Motor neuron (in vitro differentiated cells): Measurements from ENCODE around the gene MGAT5B. TPM values are rescaled to one million over a fixed set of nuclear protein-coding genes. Genes with fewer than 3 reads are reported as not detected.

Source experiments
- ATAC-seq, 8 experiments: fragments of 200-7000 bp; cut with Tn5 transposase; replicated peaks in 6 of 8; 2 replicates each; pipeline ENCODE4 v1.8.0; 2021; ENCODE audit warnings: mild to moderate bottlenecking in 8 of 8, moderate library complexity in 8 of 8
- H3K27ac ChIP-seq, 2 donors: fragments of 250-450 bp; sonication (Bioruptor Pico); 2 replicates each; pipeline ENCODE4 v1.9.0; 2021; ENCODE audit warnings: antibody characterized with exemption in 2 of 2, mild to moderate bottlenecking in 2 of 2, moderate library complexity in 1 of 2
- H3K4me1 ChIP-seq, 2 donors: fragments of 250-450 bp; sonication (Bioruptor Pico); replicated peaks in 1 of 2; 2 replicates each; pipeline ENCODE4 v1.6.1; 2021; ENCODE audit warnings: antibody characterized with exemption in 2 of 2, mild to moderate bottlenecking in 2 of 2, moderate library complexity in 1 of 2
- H3K4me3 ChIP-seq, 5 donors: fragments of 250-450 bp; sonication (Bioruptor Pico); 2 replicates each; pipeline ENCODE4 v1.9.0; 2021; ENCODE audit warnings: antibody characterized with exemption in 5 of 5, mild to moderate bottlenecking in 5 of 5, moderate library complexity in 4 of 5
- WGBS, 10 experiments: fragments of 450-650 bp; shearing (Covaris generic); methylation state at CpG; one replicate each; pipeline ENCODE4 v1.0.0; 2022; 5-methylcytosine and 5-hydroxymethylcytosine counted together
- in situ Hi-C, 9 experiments: fragments of 400-800 bp; cut with MboI; loops; one replicate each; pipeline ENCODE4 v1.15.0; 2021; ENCODE audit warnings: low sequenced_read_pairs in 9 of 9, low pct_unique_long_range_greater_than_20kb in 2 of 9; ENCODE audit not compliant: unreplicated experiment in 9 of 9
- total RNA-seq, 8 experiments: library from RNA; unstranded; fragments of 300-600 nt; gene quantifications; 2 replicates each; pipeline versions ENCODE4 v1.2.3 to v1.2.4, GENCODE V29; 2022

MGAT5B gene
- total RNA-seq, 8 experiments from 2014 or later, result 1.3 to 19.6 (median 10.0) TPM

GRCh38 chr17:76989519-76989918 is 121.3 kb downstream of the MGAT5B start:
- 40 to 83% (median 65%) methylated on average over 1 to 3 of the region's 5 CpGs; no CpG with 5 or more reads in 4 of the 10 experiments for WGBS, 10 experiments
- no peak overlapping the region for H3K27ac ChIP-seq
- H3K4me1 ChIP-seq, result peaks cover 18 to 26% of the 10 kb centered on the region in 2 donors
- ATAC-seq, result no peak
- no peak overlapping the region for H3K4me3 ChIP-seq
- in situ Hi-C loops, result no loop called here

GRCh38 chr17:76992891-76993290 is 124.7 kb downstream of the MGAT5B start:
- 0 to 100% (median 71%) methylated on average over 1 to 4 of the region's 5 CpGs; no CpG with 5 or more reads in 5 of the 10 experiments for WGBS, 10 experiments
- ATAC-seq, result no peak
- peaks cover 23 to 33% of the 10 kb centered on the region in 2 donors for H3K4me1 ChIP-seq
- in situ Hi-C loops, result no loop called here
- H3K4me3 ChIP-seq, result no peak overlapping the region
- H3K27ac ChIP-seq, result no peak overlapping the region

- in situ Hi-C loops, result no loop called here
- 10 to 90% (median 67%) methylated on average over 1 to 3 of the region's 5 CpGs; no CpG with 5 or more reads in 3 of the 10 experiments for WGBS, 10 experiments
- Histone ChIP-seq H3K27ac (no peak overlapping the region), H3K4me3 (no peak overlapping the region), H3K4me1 (peaks cover 31 to 40% of the 10 kb centered on the region in 2 donors)
- ATAC-seq, result peak in 3 of 8 experiments; percentile 0 to 10 (median 2)
These were observed 125.4 kb downstream of the MGAT5B start for GRCh38 chr17:76993651-76994050.

GRCh38 chr17:76994237-76994637 is 126.0 kb downstream of the MGAT5B start:
- peak overlapping the region in 1 of 2 donors; percentile 40 for H3K27ac ChIP-seq
- WGBS, 10 experiments, result 0 to 41% (median 6%) methylated on average over 1 to 5 of the region's 6 CpGs
- peak in 6 of 8 experiments; percentile 32 to 74 (median 65) for ATAC-seq
- no peak overlapping the region for H3K4me3 ChIP-seq
- H3K4me1 ChIP-seq, result peaks cover 36 to 46% of the 10 kb centered on the region in 2 donors
- in situ Hi-C loops, result no loop called here

- peak; percentile 21 to 77 (median 43) for ATAC-seq
- in situ Hi-C loops, result no loop called here
- 19 to 83% (median 39%) methylated on average over 4 to 11 of the region's 11 CpGs for WGBS, 10 experiments
- peaks cover 36 to 46% of the 10 kb centered on the region in 2 donors for H3K4me1 ChIP-seq
- peak overlapping the region in 1 of 2 donors; percentile 42 for H3K27ac ChIP-seq
- H3K4me3 ChIP-seq, result no peak overlapping the region
These were observed 127.3 kb downstream of the MGAT5B start for GRCh38 chr17:76995387-76996105.

GRCh38 chr17:76996741-76997694 is 128.8 kb downstream of the MGAT5B start:
- WGBS, 10 experiments, result 17 to 100% (median 100%) methylated on average over 1 to 3 of the region's 16 CpGs; no CpG with 5 or more reads in 3 of the 10 experiments
- no peak overlapping the region for H3K4me3 ChIP-seq
- no peak for ATAC-seq
- in situ Hi-C loops, result no loop called here
- H3K27ac ChIP-seq, result no peak overlapping the region
- peaks cover 40 to 49% of the 10 kb centered on the region in 2 donors for H3K4me1 ChIP-seq

GRCh38 chr17:76997981-76998531 is 129.9 kb downstream of the MGAT5B start:
- peaks cover 50 to 57% of the 10 kb centered on the region in 2 donors for H3K4me1 ChIP-seq
- no peak overlapping the region for H3K27ac ChIP-seq
- peak in 5 of 8 experiments; percentile 6 to 45 (median 34) for ATAC-seq
- WGBS, 10 experiments, result 0 to 87% (median 67%) methylated on average over 1 to 11 of the region's 16 CpGs; no CpG with 5 or more reads in 3 of the 10 experiments
- in situ Hi-C loops, result no loop called here
- no peak overlapping the region for H3K4me3 ChIP-seq

GRCh38 chr17:76998839-76999238 is 130.6 kb downstream of the MGAT5B start:
- Histone ChIP-seq H3K4me3 (no peak overlapping the region), H3K27ac (peak overlapping the region in 1 of 2 donors; percentile 30), H3K4me1 (peaks cover 47 to 51% of the 10 kb centered on the region in 2 donors)
- in situ Hi-C loops, result no loop called here
- ATAC-seq, result no peak
- 50 to 83% (median 70%) methylated on average over 1 to 6 of the region's 8 CpGs; no CpG with 5 or more reads in 4 of the 10 experiments for WGBS, 10 experiments

Other genes starting within 250 kb of the MGAT5B start
- gene ST6GALNAC1, start 224.6 kb upstream of the MGAT5B start, total RNA-seq, result under 1 TPM in 3 of 8 experiments, not detected in 5; 0.13 to 1.00 (median 0.38) TPM
- gene MXRA7, start 157.4 kb upstream of the MGAT5B start, total RNA-seq, result 100 to 1,000 TPM in 5 of 8 experiments, 10 to 100 TPM in 3; 19.7 to 214 (median 106) TPM
- gene JMJD6, start 141.8 kb upstream of the MGAT5B start, total RNA-seq, result 10 to 100 TPM; 20.8 to 45.5 (median 26.5) TPM
- 10 to 100 TPM; 28.6 to 47.3 (median 37.7) TPM for gene METTL23, start 141.6 kb upstream of the MGAT5B start, total RNA-seq
- 100 to 1,000 TPM in 7 of 8 experiments, 10 to 100 TPM in 1; 68.1 to 302 (median 147) TPM for gene SRSF2, start 131.1 kb upstream of the MGAT5B start, total RNA-seq
- gene MFSD11, start 130.3 kb upstream of the MGAT5B start, total RNA-seq, result 10 to 100 TPM; 14.9 to 38.7 (median 22.2) TPM